NOMO-1 (cell line): ENCODE data around the gene FOXN3.
"Not testable (repeated sequence)": the region's sequence is repeated elsewhere in the genome, so short reads cannot be mapped to it uniquely, and the experiment has no call there.

Experiments
- DNase-seq, 2 experiments: peaks; one replicate each; lab custom pipeline; 2025; ENCODE audit not compliant: unreplicated experiment in 2 of 2; lab: John Stamatoyannopoulos, UW

FOXN3 gene

DNA sequence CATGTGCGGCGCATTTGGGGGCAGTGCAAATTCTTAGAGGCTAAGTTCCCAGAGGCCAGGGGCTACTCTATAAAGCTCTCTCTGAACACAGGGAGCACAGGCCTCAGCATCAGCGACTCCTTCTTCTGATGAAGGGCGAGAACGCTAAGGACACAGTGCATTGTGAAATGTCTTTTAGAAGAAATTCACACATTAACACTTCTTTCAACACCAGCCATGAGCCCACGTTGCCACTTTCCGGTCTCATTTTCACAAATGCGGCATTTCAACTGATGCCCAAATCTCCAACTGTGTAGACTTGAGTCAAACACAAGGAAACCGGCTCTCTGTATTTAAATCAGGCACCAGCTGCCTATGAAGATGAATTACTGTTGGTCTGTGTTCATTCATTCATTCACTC is 162.0 kb downstream of the FOXN3 start:
- no peak for DNase-seq

DNA sequence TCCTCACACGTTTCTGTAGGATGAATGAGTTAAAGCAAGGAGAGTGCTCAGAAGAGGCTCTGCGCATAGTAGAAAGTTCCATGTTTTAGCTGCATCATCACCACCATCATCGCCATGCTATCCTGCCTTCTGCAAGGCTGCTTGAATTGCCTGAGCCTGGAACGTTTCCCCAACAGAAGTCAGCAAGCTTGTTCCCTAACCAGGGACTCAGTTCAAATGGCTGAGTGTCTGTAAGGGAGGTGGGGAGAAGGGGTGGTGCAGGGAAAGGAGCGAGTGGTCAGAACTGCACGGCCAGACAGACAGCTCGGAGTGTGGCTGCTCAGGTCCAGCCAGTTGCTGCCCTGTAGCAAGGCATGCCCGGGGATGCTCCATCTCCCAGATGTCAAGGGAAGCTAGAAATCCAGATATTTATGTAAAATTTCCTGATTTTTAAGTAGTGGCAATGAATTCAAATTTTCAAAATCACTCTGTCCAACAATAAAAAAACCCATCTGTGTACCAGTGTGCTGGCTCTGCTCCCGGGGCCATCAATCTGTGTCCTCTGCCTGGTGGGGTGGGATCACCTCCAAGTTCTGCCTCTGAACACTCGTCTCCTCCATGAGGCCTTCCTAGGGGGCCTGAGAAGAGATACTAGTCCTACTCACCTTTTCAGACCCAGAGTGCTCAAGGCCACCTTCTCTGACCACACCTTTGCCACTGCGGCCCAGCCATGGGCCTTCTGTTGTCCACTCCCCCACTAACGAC is 162.7 kb downstream of the FOXN3 start:
- no peak for DNase-seq

DNA sequence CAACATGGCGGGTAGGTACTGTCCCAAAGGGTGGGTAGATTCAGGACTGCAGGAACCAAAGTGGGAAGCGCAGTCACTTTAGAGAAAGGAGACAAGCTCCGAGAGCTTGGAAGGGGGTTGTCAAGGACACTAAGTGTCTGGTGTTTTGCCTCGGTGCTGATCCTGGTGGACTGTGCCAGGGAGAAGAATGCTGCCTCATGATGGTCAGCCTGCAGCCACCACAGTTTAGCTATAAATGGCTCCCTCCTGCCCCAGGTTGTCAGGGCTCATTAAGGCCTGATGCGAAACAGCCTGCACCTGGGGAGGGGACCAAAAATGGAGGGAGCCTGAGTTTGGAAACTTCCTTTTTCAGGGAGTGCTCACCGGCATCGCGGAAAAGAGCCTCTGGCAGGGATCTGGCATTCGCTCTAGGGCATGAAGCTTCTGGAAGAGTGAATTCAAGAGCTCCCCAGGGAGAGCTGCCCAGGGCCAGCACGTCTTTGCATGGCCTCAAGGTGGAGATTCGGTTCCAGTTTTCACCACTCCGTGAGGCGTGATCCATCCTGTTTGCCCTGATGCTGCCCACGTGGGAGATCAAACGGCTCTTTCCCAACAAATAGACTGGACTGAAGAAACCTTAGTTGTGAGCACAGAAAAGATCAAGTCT is 164.0 kb downstream of the FOXN3 start:
- DNase-seq: no peak

DNA sequence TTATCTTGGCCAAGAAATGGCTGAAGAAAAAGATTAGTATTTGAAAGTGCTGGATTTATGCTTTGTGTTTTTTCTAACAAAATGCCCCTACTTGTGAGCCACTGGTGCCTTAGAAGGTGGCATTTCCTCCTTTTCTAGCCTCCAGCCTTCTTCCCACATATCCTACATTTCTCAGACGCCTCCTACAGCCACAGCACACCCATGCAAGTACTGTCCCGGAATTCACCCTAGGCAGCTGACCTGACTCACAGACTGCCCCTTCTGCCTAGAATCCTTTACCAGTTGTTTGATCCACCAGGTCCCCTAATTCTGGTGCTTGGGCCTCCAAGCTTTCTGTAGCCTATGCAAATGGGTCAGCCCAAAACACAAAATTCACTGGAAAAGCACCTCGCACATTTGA is 166.0 kb downstream of the FOXN3 start:
- DNase-seq: no peak

DNA sequence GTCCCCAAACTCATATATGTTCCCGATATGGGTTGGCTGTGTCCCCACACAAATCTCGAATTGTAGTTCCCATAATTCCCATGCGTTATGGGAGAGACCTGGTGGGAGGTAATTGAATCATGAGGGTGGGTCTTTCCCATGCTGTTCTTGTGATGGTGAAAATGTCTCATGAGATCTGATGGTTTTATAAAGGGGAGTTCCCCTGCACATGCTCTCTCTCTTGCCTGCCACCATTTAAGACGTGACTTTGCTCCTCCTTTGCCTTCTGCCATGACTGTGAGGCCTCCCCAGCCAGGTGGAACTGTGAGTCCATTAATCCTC is 166.4 kb downstream of the FOXN3 start:
- not testable (repeated sequence) for DNase-seq

DNA sequence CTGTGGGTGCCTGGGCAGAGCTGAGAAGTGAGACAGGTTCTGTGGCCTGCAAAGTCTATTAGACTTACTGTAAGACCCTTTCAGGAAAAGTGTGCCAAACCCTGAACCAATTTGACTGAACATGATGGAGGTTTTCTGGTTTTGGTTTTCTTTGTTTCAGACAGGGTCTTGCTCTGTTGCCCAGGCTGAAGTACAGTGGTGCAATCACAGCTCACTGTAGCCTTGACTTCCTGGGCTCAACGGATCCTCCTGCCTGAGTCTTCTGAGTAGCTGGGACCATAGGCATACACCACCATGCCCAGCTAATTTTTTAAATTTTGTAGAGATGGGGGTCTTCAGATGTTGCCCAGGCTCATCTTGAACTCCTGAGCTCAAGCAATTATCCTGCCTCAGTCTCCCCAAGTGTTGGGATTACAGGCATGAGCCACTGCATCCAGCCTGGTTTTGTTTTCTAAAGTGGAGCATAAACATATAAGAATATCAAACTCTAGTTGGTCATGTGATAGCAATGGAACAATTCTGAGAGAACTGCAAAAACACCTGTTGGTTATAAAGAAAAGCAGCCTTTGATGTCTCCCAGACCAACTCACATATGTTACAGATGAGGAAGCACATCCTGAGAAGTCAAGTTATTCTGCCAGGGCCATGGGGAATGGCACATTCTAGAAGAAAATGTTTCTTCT is 166.9 kb downstream of the FOXN3 start:
- no peak for DNase-seq

DNA sequence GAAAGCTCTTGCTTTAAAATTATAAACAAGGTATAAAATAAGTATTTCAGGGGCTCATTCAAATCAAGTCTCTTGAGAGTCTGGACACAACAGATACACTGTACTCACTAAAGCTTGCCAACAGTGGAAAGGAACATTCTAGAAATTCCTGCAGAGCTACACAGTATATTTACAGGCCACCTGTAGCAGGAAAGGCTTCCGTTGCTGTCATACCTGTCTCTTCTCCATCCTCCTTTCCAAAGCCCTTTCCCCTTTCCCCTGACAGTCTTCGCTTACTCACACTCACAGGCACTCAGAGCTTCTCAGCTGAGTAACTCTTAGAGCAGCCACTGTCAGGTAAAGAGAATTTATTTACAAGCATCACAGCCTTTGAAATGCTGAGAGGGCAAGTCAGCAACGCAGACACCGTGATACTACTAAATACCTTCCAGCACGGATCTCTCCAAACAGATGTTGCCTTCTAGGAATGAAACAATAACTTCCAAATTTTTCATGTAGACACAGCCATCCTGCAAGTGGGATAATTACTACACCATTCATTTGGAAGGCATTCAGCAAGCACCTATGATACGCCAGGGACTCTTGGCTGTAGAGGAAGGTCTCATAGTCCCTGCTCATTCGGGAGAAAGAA is 167.9 kb downstream of the FOXN3 start:
- no peak for DNase-seq

DNA sequence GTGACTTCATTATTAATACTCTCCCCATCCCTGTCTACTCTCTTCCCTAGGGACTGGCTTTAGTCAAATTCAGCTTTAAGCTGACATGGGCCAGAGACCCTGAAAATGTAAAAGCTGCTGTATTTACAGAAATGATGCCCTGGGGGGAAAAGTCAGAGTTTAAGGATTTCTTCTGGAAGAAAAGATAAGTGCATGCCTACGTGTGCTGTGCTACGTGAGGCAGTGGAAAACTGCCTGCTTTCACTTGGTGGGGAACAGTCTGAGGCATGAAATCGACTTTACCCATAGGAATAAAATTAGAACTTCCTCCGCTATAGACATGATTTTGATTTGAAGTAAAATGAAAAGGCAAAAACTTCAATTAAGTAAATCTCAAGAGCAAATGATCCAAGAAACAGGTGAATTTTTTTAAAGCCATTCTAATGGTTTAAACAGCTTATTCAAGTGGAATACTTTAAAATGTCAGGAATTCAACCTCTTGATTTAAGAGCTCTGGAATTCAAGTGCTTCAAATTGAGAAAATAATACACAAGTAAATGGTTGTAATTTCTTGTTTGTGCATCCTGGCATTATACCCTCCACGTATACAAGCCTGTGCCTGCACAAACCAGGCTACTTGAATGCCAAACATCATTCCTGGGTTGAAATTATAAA is 168.5 kb downstream of the FOXN3 start:
- DNase-seq: no peak

DNA sequence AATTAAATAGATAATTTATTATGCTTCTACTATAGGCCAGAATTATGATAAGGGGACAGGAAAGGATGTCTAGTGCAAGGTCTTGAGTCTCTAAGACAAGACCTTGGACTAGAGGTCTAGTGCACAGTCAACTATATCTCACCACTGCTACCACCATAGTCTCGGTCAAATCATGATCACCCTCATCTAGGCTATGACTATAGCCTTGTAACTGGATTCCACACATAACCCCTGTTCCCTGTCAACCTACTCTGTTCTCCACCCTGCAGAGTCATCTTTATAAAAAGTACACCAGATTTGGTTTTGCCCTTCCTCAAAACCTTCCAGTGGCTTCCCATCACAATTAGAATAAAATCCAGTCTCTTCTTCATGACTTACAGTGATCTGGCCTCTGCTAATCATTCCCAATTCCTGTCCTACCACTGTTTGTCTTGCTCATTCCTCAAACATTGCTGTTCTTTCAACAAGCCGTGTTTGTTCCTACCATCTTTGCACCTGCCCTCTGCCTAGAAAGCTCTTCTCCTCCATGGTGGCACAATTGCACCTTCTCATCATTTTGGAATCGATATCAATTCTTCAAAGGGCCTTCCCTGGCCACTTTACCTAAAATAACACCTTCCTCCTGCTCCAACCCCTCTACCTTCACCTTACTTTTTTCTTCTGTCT is 169.4 kb downstream of the FOXN3 start:
- DNase-seq: no peak

DNA sequence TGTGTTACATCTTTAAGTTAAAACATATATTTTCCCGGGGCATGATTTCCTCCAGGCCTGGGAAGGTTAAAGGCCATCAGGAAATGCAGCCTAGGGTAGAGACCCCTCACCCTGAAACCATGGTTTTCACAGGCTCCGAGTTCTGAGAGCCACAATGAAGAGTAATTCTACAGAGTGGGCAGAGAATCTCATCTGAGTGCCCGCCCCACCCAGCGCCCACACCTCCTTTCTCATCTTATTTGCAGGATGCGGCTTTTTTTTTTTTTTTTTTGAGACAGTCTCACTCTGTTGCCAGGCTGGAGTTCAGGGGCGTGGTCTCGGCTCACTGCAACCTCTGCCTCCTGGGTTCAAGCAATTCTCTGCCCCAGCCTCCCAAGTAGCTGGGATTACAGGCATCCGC is 170.7 kb downstream of the FOXN3 start:
- DNase-seq: no peak

DNA sequence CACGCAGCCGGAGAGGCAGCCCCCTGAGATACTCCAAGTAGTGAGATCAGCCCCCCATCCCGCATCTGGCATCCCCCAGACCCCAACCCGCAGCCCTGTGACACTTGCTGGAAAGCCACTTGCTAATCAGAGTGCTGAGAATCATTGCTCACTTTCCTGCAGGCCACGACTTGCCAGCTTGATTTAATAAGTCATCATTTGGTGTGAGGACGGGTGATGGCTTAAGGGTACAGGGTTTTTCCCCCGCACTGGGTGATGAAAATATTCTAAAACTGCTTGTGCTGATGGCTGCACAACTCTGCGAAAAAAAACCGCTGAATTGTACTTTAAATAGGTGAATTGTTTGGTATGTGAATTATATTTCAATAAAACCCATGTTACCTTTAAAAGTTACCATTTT is 171.2 kb downstream of the FOXN3 start:
- DNase-seq: no peak

DNA sequence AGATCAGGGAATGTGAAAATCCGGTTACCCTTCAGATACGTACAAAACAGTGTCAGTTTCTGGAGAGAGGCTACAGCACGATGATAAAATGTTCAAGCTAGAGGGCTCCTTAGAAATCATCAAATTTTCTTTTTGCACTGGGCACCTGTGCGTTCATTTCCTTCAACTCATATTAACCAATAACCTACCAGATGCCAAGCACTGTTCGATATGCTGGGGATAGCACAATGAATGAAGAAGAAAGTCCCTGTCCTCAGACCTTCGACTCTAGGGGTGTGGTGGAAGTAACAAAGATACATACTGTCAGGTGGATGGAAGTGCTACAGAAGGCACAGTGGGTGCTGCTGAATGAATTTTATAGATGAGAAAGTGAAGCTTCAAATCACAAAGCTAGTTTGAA is 172.3 kb downstream of the FOXN3 start:
- no peak for DNase-seq

DNA sequence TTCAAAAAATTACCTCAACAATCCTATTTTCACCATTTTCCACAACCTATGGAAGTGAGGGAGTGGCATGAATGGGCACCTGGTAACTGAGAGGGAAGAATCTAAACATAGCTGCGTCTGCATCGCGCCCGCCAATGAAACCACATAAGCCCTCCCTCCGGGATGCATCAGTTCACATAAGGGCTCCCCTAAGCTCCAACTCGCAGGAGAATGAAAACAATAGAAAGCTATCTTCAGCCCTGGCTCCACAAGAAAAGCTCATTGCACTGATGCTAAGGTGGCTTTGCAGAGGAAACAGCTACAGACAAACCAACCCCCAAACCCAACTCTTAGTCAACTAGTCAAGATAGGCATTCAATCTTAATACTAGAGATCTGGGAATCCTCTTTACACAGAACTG is 173.3 kb downstream of the FOXN3 start:
- DNase-seq: no peak

DNA sequence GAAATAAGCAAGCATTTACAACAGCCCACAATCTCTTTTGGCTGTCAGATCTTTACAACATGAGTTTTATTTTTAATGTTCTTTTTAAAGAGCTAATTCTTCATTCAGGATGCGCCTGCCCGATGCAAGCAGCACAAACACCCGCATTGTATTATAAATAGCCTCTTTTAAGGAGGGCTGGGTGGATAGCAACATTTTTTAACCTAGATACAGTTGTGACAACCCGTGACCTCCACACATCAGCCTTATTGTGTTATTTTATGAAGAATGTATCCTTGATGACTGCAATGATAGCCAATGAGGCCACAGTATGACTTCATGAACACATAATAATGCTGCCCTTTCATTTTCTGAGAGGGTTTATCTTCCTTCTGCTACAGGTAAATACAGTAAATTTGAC is 173.7 kb downstream of the FOXN3 start:
- DNase-seq: no peak

DNA sequence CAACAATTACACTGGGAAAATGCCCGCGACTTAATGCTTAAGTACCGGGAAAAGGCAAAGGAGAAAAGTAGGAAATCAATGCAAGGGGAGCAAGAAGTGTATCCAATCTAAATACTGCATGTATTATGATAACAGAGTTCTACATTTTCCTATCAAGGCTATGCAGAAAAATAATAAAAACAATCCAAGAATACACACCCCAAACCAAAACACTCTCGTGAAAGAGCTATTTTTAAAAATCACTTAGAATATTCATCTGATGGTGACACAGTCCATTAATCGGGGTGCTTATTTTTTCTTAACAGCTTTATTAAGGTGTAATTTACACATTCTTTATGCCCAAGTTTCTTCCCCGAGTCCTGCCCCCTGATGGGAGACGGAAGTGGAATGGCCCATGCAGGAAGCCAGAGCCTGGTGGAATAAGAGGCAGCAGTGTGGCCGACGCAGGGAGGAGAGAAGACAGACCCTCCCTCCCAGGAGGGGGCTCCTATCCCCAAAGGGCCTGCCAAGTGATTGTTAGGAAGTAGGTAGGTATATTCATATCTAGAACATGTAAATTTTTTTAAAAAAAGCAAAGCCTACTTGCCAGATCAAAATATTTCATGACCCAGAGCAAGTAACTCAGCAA is 174.3 kb downstream of the FOXN3 start:
- no peak for DNase-seq

DNA sequence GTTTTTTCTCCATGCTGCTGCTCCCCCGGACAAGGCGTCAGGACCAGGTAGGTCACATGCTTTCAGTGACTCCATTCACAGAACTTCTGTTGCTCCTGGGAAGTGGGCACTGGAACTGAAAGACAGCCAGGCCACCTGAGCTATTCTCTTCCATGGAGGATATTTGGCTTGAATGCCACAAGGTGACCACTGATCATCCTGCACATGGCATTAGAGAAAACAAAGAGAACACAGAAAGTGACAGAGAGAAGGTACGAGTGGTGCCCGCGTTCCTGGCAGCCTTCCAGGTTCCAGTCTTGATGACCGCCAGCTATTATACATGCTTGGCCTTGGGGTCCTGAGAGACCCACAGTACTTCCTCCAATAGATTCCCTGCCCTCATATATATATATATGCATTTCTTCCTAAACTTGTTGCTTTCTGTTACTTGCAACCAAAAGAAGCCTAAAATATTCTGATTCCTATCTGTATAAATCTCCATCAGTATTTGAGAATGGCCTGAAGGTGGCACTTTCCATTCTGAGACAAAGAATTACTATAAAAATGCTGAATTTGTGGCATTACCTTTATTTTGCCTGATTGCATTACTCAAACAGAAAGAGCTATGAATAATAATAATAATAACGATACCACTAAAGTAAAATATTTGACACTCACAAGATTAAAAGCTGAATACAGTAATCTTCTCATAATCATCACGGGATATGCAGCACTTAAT is 174.9 kb downstream of the FOXN3 start:
- DNase-seq: no peak

DNA sequence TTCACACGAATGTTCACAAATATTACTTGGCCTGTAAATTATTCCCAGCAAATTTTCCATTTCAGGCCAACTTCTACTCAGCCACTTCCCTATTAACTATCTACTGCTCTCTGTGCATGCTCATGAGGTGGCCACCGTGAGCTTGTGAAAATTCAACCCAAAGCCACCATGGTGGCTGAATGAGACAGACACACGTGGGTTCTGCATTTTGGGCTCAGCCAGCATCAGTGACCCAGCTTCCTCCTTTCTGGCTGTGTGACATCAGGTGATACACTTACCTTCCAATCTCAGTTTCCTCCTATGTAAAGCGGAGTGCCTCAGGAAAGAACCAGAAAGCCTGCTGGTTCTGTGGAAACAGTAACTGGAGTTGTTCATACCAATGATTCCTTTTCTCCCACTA is 175.8 kb downstream of the FOXN3 start:
- DNase-seq: no peak

DNA sequence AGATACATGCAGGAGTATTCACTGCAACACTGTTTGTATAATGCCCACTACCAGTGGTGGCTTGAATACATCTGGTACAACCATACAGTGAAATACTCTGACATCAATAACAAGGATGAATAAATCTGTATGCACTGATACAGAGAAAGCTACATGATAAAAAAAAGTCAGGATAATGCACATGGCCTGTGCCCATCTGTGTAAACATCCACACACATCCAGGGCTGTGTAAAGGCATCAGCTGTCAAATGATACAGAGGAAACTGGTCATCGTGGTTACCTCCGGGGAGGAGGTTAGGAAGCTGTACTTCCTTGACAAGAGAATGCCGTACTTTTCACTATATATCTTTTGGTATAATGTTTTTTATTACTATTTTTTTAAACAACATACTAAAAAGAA is 176.6 kb downstream of the FOXN3 start:
- no peak for DNase-seq

DNA sequence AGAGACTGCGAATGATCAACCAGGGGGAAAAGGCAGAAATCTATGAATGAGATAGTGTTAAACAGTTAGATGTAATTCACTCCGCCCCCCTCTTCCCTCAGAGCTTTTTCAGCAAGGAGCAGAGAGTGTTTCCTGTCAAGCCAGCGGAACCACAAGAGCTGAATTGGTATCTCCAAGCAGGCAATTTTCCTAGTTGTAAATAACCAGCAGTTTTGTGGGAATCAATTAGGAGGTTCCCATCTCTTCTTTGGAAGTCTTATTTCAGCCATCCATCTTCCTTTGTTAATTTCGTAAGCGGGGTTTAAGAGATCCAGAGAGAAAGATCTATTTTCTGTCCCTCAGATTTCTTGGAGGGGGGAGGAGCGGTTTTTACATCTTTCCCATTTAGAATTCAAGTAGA is 178.0 kb downstream of the FOXN3 start:
- no peak for DNase-seq
